Measurements from ENCODE around the gene COL9A3. TPM values are rescaled to one million over a fixed set of nuclear protein-coding genes. Genes with fewer than 3 reads are reported as not detected.

COL9A3 gene
- total RNA-seq, 1 experiment from 2014 or later: 150 TPM

DNA sequence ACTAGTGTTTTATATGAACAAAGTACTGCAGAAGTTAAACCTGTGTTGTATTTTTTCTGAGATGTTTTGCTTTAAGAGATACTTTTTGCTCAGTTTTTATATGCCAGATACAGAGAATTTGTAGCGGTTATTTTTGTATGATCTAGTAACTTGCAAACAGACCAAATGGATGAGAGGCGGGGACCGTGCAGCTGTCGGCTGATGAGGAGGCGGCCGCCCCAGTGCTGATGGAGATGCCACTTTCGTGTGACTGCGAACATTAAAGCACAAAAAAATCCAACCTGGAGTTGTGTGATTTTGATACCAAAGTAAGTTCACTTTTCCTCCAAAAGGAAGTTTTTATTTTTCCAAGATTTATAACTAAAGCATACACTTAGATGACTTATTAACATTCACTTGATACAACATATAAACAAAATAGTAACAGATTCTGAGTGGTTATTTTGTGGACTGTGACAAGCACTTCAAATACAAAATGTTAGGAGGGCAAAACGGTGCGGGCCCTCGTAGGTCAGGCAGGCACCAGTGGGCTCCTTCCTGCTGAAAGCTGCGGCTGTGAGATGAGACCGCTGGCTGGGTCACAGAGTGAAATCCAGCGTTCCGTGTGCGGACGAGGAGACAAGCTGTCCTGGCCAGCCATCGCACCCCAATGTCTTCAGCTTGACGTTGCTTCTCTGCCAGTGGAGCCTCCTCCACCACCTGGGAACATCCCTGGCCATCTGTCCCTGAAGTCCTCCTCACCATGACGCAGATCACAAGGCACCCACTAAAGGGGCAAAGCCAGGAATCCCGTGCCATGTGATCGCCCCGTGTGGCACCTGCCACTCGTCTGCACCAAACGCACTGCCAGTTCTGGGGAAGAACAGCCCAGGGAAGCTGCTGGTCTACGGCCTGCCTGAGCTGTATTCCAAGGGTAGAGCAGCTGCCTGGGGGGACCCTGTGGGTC lies 16.3 kb upstream of the COL9A3 start:
- peaks cover 25% of the 10 kb centered on the region for H3K27me3 Mint-ChIP-seq (ENCODE audit: low read depth)

More for the DNA sequence above, 16.3 kb upstream of the COL9A3 start:
- no peak overlapping the region for H2AK5ac ChIP-seq (ENCODE audit: insufficient read length, low read length)
- Mint-ChIP-seq H3K9me3 (no peaks in the 10 kb centered on the region), H3K36me3 (ENCODE audit: insufficient read depth in 1 of 3, low read depth in 3 of 3) (peaks cover 13 to 38% (median 34%) of the 10 kb centered on the region in 3 experiments), H3K27ac (no peak overlapping the region; a peak in 2 of 7 replicates), H3K4me1 (peaks cover 11% of the 10 kb centered on the region in 2 experiments), H3K4me3 (no peak overlapping the region)
- H4K8ac ChIP-seq (replicated peaks; ENCODE audit: insufficient read length, low read depth, low read length): no peak overlapping the region
- no peak overlapping the region for H2BK15ac ChIP-seq (ENCODE audit: low read depth, low read length)
- H4K5ac ChIP-seq (ENCODE audit: insufficient read length, low read depth, low read length): no peak overlapping the region
- no peak overlapping the region for H3K14ac ChIP-seq (ENCODE audit: insufficient read depth, low read length)
- H2BK120ac ChIP-seq (ENCODE audit: low read depth, low read length, poor library complexity, severe bottlenecking): no peak overlapping the region
- no peak overlapping the region for H2AFZ ChIP-seq (ENCODE audit: low read length)
- no peaks in the 10 kb centered on the region for H3K79me2 ChIP-seq (ENCODE audit: insufficient read depth, low read length)
- DNase-seq: no peak
- no peaks in the 10 kb centered on the region for H3K79me1 ChIP-seq (ENCODE audit: insufficient read depth, low read depth, low read length, poor library complexity, severe bottlenecking)
- no peak overlapping the region for H3K23ac ChIP-seq (ENCODE audit: insufficient read length, low read depth, low read length)
- H3T11ph ChIP-seq (ENCODE audit: low read length): no peak overlapping the region
- no peak overlapping the region for H3K9ac ChIP-seq (ENCODE audit: extremely low read depth, insufficient read length, low read length)
- no peak overlapping the region for H2BK20ac ChIP-seq (ENCODE audit: low read depth, low read length, poor library complexity, severe bottlenecking)
- no peaks in the 10 kb centered on the region for H3K27me3 ChIP-seq (ENCODE audit: insufficient read depth, low read length)
- no peak overlapping the region for H2BK5ac ChIP-seq (ENCODE audit: insufficient read length, low read length)
- no peaks in the 10 kb centered on the region for H4K20me1 ChIP-seq (ENCODE audit: control insufficient read depth, insufficient read depth, insufficient read length)
- no peak overlapping the region for H3K18ac ChIP-seq (ENCODE audit: insufficient read length, low read depth, low read length)
- H3K56ac ChIP-seq (ENCODE audit: insufficient read length, low read depth, low read length): no peak overlapping the region
- H3K4ac ChIP-seq (ENCODE audit: low read depth, low read length): no peak overlapping the region
- no peak overlapping the region for H4K91ac ChIP-seq (ENCODE audit: insufficient read length, low read depth, low read length)
- no peaks in the 10 kb centered on the region for H3K4me1 ChIP-seq (ENCODE audit: insufficient read depth, low read length)
- no peak overlapping the region for H3K4me2 ChIP-seq (ENCODE audit: insufficient read depth, insufficient read length, low read length)
- H3K27ac ChIP-seq (ENCODE audit: insufficient read length, low read depth, low read length): no peak overlapping the region
- no CpG with 5 or more reads among the region's 26 CpGs for WGBS (ENCODE audit: extremely low coverage, insufficient read length, low lambda C conversion rate)
- peaks cover 4% of the 10 kb centered on the region for H3K23me2 ChIP-seq (ENCODE audit: insufficient read length, low read depth, low read length, poor library complexity, severe bottlenecking)
- H3K9me3 ChIP-seq (ENCODE audit: control insufficient read depth, low read depth, low read length): no peaks in the 10 kb centered on the region
- TF ChIP-seq, protein P1, sequence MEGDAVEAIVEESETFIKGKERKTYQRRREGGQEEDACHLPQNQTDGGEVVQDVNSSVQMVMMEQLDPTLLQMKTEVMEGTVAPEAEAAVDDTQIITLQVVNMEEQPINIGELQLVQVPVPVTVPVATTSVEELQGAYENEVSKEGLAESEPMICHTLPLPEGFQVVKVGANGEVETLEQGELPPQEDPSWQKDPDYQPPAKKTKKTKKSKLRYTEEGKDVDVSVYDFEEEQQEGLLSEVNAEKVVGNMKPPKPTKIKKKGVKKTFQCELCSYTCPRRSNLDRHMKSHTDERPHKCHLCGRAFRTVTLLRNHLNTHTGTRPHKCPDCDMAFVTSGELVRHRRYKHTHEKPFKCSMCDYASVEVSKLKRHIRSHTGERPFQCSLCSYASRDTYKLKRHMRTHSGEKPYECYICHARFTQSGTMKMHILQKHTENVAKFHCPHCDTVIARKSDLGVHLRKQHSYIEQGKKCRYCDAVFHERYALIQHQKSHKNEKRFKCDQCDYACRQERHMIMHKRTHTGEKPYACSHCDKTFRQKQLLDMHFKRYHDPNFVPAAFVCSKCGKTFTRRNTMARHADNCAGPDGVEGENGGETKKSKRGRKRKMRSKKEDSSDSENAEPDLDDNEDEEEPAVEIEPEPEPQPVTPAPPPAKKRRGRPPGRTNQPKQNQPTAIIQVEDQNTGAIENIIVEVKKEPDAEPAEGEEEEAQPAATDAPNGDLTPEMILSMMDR (conservative IDR thresholded peaks at IDR 0.05): no peak
- no peak overlapping the region for H2BK12ac ChIP-seq (ENCODE audit: insufficient read length, low read depth, low read length)

Measured in H9 (cell line).